Activated CD4-positive, CD25-positive, alpha-beta regulatory T cell treated with anti-CD3 and anti-CD28 coated beads, Interleukin-2, amount 50 U/mL, for 72 hours (primary cell): ENCODE results near the gene WDFY2.

Source experiments
- DNase-seq: peaks from one replicate; pipeline ENCODE4 v3.0.0; 2021

WDFY2 gene

GRCh38 chr13:51746802-51747201 lies 162.5 kb downstream of the WDFY2 start:
- no peak for DNase-seq

GRCh38 chr13:51747438-51748434 lies 163.5 kb downstream of the WDFY2 start:
- DNase-seq, result no peak

- DNase-seq, result no peak
Observed at GRCh38 chr13:51756651-51757050, 172.4 kb downstream of the WDFY2 start.

GRCh38 chr13:51758691-51759090 lies 174.4 kb downstream of the WDFY2 start:
- no peak for DNase-seq

- no peak for DNase-seq
Observed at GRCh38 chr13:51759240-51759639, 175.0 kb downstream of the WDFY2 start.

GRCh38 chr13:51760592-51760991 lies 176.3 kb downstream of the WDFY2 start:
- DNase-seq, result no peak

- no peak for DNase-seq
Observed at GRCh38 chr13:51761643-51762350, 177.5 kb downstream of the WDFY2 start.

GRCh38 chr13:51763486-51763885 lies 179.2 kb downstream of the WDFY2 start:
- DNase-seq, result no peak

GRCh38 chr13:51764184-51765141 lies 180.2 kb downstream of the WDFY2 start:
- peak; percentile 50 for DNase-seq

- DNase-seq, result no peak
Observed at GRCh38 chr13:51765142-51765515, 180.9 kb downstream of the WDFY2 start.

- DNase-seq, result no peak
Observed at GRCh38 chr13:51767100-51767499, 182.8 kb downstream of the WDFY2 start.

GRCh38 chr13:51768378-51768921 lies 184.2 kb downstream of the WDFY2 start:
- no peak for DNase-seq

GRCh38 chr13:51768976-51769375 lies 184.7 kb downstream of the WDFY2 start:
- no peak for DNase-seq

- DNase-seq, result no peak
Observed at GRCh38 chr13:51769455-51770127, 185.3 kb downstream of the WDFY2 start.

GRCh38 chr13:51770160-51770559 lies 185.9 kb downstream of the WDFY2 start:
- DNase-seq, result no peak

GRCh38 chr13:51770681-51771417 lies 186.6 kb downstream of the WDFY2 start:
- DNase-seq, result no peak

- no peak for DNase-seq
Observed at GRCh38 chr13:51771418-51772104, 187.3 kb downstream of the WDFY2 start.

GRCh38 chr13:51772105-51772455 lies 187.8 kb downstream of the WDFY2 start:
- no peak for DNase-seq

GRCh38 chr13:51772781-51773180 lies 188.5 kb downstream of the WDFY2 start:
- no peak for DNase-seq

GRCh38 chr13:51773515-51773914 lies 189.3 kb downstream of the WDFY2 start:
- no peak for DNase-seq

GRCh38 chr13:51776179-51776578 lies 191.9 kb downstream of the WDFY2 start:
- DNase-seq, result no peak
